ENCODE results near the gene RAET1E.
"Not testable (repeated sequence)": the region's sequence is repeated elsewhere in the genome, so short reads cannot be mapped to it uniquely, and the experiment has no call there.

Gene RAET1E, protein sequence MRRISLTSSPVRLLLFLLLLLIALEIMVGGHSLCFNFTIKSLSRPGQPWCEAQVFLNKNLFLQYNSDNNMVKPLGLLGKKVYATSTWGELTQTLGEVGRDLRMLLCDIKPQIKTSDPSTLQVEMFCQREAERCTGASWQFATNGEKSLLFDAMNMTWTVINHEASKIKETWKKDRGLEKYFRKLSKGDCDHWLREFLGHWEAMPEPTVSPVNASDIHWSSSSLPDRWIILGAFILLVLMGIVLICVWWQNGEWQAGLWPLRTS

DNA sequence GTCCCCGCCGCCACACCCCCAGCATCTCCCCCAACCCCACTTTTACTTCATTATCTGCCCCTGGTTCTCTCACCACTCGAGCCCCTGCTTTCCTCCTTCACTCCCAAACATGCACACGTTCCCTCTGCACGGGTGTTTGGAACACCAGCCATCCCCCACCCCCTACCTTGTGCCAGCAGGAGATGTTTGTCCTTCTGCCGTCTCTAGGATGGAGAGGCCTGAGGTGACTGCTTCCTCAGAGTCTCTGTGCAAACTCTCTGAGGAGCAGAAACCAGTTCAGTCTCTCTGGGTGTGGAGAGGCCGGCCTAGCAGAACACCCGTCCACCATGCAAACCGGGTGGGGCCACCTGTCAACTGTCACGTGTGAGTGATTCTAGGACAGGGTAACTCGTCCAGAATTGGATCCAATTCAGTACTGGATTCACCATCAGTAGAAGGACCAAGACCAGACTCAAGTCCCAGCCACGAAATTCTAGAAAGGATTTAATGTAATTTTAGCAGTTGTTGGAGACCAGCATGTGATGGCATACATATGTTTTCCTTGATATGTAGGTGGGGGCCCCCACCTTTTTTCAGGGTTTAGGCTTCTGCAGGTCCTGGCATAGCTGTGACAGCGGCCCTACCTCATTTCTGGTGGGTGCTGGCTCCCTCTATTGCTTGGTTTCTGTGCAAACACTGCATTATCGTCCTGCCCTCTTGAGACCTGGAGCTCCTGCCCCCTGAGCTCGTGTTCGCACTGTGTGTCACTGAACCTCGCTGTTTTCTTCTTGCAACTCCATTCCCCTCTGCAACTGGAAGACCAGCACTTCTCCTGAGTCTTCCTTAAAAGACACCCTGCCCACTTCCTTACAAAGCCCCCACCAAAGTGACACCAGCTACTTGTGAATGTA lies at the start of gene RAET1E:
RAET1E (minus strand) TSS at position 259 of the 890 bp plus-strand sequence. CDS start 7,212 bp downstream, outside the sequence.
- no peak for DNase-seq (ENCODE audit: low spot score)

DNA sequence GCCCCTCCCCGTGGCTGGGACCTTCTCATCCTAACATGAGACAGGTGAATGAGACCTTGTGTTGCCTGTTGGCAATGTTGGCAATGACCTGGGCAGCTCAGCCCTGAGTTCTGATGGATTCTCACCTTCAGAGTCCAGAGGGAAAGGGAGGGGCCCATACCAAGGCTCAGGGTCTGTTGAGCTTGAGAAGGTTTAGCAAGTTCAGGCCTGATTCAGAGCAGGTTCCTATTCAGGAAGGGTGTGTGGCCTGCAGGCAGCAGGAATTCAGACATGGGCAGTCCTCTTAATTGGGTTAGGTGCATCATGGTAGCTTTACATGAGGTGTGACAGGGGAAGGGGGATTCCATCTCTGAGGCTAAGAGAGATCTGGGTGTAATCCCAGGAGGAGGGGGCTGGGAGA lies 49.6 kb upstream of the RAET1E start:
- DNase-seq (ENCODE audit: low spot score): not testable (repeated sequence)

DNA sequence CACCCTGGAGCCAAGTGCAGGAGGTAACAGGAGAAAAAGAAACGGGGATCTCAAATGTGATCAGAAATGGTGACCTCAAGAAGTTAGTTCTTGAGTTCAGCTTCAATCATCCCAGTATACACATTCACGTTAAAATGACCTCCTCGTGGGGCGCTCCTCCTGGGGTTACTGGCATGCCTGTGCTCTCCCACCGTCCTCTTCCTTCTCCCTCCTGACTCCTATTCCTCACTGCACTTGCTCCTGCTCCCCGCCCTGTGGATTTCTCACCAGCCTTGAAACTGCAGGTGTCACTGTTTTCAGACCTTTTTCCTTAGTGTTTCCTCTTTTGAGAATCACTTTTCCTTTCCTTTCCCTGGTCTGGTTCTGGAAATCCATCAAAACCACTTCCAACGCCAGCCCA lies 48.7 kb upstream of the RAET1E start:
- DNase-seq (ENCODE audit: low spot score): not testable (repeated sequence)

DNA sequence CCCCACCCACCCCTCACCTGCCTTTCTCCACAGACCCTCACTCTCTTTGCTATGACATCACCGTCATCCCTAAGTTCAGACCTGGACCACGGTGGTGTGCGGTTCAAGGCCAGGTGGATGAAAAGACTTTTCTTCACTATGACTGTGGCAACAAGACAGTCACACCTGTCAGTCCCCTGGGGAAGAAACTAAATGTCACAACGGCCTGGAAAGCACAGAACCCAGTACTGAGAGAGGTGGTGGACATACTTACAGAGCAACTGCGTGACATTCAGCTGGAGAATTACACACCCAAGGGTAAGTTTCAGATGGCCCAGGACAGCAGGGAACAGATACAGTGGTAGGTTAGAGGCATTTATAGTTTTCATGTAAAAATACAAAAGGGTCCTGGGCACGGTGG lies 47.4 kb upstream of the RAET1E start:
- DNase-seq (ENCODE audit: low spot score): not testable (repeated sequence)

DNA sequence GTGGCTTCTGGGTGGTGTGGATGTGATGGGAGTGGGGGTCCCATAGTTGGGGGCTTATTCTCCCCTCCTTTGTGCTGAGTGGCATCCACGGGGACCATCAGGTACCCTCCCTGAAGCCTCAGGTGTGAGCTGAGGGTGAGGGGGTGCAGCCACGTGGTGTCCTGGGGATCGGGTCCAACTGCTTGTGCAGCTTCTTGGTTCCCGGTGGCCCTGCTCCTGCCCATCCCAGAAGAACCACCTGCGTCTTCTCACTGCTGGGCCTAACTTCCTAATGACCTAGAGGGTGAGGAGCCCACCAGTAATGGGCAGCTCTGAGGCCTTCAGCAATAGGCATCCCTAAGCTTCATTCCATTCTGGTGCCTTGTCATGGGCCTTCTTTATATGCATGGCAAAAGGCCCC lies 45.4 kb upstream of the RAET1E start:
- not testable (repeated sequence) for DNase-seq (ENCODE audit: low spot score)

DNA sequence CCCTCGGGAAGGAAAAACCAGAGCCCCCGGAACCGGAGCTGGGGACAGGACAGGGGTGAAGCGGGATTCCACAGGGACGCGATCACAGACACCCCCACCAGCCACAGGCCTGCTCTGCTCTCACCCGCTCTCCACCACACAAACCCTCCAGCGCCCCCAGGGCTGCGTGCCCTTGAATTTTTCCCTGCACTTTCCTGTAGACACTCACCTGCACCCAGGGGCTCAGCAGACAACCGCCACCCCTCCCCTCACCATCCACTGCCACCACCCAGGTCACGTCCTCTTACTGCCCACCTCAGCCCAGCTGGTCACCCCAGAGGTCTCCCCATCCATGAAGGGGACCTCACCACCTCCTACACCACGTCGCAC lies 44.5 kb upstream of the RAET1E start:
- DNase-seq (ENCODE audit: low spot score): no peak

DNA sequence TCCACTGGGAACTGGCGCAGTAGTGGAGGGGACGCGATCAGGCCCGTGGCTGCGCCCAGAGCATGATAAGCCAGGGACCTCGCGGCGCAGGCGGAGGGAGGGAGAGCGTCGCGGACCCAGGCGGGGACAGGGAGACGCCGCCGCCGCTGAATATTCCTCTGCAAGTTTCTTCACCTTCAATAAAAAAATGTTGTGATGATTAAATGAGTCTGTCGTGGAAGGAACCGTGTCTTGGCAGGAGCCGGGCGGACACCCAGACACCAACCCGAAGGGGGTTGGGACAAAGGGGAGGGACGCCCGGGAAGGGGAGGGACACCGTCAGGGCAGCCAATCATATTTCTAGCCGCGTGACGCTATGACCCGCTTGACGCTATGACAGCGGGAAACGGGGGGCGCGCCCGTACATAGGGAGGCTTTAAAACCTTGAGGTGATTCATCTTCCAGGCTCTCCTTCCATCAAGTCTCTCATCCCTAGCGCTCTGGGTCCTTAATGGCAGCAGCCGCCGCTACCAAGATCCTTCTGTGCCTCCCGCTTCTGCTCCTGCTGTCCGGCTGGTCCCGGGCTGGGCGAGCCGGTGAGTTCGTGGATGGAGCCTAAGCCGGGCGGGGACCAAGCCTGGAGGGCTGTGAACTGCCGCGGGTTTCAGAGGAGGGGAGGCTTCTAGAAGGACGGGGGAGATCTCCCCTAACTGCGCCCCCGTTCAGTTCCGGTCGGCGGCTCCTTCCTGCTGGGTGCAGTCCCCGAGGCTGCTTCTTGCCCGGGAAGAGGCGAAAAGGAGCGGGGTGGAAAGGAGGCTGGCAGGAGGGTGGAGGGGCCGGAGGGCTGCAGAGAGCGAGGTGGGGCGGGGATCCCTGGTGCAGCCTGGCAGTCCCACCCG lies 43.9 kb upstream of the RAET1E start, which contains the start of gene ULBP2:
ULBP2 (plus strand) TSS at position 432 of the 878 bp plus-strand sequence; CDS start at position 491, 59 bp downstream.
- peak; percentile 88 for DNase-seq (ENCODE audit: low spot score)

DNA sequence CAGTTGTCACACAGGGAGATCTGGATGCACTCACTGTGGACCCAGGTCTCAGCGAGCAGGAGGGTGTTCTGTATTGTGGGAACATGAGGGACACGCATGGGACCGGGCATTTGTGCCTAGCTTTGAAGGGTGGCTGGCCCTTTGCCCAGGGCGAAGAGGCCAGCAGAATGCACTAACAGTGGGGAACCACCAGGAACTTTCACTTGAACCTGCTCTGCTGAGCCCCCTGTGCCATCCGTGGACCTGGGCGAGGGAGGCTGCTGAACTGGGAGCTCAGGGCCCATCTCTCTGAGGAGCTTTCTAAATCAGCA lies 42.7 kb upstream of the RAET1E start:
- DNase-seq (ENCODE audit: low spot score): no peak

DNA sequence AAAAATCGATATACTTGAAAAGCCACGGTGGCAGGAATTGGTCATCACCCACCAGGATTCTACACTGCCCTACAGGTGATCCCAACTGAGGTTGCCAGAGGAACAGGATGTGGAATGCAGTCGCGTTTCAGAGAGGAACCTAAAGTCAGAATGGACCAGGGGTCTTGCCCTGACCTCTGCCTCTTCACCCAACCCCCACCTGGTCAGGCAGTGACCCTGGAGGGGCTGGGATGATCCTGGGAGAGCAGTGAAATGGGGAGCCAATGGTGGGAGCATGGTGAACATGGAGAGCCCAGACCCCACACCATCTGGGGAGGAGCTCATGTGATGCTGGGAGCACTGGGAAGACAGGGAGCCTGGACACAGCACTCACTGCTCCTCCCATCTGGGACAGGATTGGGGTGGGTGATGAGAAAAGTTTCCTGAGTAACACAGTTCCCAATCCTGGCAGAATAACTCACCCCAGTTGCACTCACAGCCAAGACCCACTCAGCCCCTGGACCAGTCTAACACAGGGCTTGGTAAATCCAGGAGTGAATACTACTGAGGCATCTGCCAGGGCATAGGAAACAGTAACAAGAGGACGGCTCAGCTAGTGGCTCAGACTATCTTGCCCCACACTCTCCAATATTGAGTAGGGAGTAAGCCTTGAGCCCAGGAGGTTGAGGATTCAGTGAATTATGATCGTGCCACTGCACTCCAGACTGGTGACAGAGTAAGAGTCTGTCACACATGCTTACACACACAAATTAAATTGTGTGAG lies 42.2 kb upstream of the RAET1E start:
- no peak for DNase-seq (ENCODE audit: low spot score)

DNA sequence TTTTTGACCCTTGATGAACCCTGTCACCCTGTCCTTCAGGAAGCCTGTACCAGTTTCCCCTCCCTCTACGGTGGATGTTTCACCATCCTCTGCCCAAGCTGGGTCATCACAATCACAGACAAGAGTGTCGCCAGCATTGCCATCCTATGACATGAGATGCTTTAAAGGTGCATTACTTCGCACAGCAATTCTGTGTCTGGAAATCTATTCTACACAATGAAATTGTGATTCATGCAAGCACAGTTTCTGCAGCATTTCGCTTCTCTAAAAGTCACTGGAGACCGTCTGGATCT lies 41.4 kb upstream of the RAET1E start:
- no peak for DNase-seq (ENCODE audit: low spot score)

DNA sequence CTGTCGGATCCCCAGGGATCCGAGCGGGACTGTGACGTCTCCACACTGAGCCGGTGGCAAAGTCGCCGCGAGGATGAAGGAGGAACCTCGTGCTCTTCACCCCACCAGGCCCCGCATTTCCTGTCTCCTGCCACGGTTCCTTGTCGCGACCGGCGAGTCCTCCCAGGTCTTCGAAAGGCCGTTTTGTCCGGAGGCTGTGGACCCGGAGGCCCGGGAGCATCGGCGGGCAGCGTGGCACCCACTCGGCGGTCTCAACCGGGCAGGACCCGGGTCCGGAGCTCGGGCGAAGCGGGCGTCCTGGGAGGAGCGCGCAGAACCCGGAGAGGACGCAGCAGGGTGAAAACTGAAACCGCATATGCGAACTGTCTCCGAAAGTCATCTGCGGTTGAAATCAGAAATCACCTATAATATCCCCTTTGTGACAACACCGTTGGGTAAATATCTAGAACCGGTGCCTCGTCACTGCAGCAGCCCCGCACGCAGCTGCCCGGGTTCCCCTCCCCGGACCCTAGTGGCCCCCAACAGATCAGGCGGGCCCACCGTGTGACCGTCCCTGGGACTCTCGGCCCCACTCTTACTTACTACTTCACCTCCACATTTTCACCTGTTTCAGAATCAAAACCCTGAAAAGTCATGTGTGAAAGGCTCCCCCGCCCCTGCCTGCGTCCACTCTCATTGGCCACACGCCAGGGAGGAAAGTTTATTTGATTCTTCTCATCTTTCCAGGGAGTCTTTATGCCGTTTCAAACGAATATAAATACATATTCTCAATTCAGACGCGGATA lies 40.9 kb upstream of the RAET1E start:
- no peak for DNase-seq (ENCODE audit: low spot score)

DNA sequence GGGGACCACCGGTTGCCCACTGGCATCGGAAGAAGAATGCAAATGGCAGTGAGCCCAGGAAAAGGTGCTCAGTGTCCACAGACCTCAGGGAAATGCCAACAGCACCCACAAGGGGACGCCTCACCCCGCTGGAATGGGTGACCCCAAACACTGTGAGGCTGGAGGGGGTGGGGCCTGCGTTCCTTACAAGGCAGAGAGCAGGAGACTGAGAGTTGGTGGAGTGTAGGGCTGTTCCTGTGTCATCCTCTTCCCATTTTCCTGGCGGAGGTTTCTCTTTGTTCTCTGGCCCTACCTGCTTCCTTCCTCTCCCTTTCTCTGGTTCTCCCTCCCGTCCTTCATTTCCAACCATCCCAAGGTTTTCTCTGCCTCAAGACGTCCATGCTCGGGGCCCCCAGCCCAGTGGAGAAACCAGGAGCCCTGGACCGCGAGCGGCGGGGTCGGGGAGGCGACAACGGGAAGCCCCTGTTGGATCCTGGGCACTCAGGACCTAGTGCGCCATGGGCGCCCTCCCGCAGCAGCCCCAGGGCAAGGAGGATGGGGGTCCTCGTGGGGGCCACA lies 40.2 kb upstream of the RAET1E start:
- not testable (repeated sequence) for DNase-seq (ENCODE audit: low spot score)

DNA sequence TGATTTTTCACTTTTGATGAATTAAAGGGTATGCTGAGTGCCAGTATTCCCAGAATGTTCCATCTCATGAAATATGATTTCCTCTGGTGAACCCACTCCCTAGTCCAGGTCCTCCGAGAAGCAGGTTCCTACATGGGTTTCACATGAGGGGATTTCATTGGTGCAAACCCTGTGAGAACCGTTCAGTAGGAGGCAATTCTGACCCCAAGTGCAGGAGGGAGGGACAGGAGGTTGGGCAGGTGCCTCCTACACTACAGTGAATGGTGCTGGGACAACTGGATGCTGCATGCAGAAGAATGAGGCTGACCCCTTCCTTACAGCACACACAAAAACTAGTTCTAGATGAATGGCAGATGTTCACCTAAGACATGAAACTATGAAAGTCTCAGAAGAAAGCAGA lies 38.8 kb upstream of the RAET1E start:
- DNase-seq (ENCODE audit: low spot score): no peak

DNA sequence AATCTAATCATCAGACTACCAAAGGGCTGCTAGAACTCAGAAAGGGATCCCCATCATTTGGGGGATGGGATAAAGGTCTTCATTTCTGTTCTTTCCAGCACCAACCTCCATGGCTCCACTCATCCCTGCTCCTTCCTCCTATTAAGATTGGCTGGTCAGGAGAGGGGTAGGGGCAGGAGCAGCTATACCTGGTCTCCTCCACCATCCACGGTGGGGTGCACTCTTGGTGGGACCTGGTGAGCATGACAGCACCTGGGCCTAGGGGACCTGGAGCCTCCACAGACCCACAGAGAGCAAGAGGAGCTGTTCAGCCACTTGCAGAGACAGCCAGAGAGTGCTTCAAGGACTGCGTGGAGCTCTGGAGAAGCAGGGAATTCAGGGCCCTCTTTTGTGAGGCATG lies 37.8 kb upstream of the RAET1E start:
- DNase-seq (ENCODE audit: low spot score): no peak

DNA sequence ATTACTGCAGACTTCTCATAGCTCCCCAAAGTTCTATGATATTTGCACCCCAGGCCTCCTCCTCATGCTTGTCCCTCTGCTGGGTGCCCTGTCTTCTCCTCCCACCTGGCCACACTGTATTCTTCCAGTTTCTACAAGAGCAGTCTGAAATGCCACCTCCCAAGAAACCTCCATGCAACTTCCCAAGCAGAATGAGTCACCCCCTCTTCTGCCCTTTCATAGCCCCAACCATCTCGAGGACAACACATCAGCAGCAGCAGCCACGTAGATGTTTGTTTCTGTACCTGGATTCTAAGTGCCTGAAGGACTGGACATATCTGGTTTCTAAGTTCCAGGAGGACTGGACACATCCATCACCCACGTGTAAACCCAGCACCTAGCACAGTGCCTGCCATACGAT lies 37.3 kb upstream of the RAET1E start:
- DNase-seq (ENCODE audit: low spot score): no peak

DNA sequence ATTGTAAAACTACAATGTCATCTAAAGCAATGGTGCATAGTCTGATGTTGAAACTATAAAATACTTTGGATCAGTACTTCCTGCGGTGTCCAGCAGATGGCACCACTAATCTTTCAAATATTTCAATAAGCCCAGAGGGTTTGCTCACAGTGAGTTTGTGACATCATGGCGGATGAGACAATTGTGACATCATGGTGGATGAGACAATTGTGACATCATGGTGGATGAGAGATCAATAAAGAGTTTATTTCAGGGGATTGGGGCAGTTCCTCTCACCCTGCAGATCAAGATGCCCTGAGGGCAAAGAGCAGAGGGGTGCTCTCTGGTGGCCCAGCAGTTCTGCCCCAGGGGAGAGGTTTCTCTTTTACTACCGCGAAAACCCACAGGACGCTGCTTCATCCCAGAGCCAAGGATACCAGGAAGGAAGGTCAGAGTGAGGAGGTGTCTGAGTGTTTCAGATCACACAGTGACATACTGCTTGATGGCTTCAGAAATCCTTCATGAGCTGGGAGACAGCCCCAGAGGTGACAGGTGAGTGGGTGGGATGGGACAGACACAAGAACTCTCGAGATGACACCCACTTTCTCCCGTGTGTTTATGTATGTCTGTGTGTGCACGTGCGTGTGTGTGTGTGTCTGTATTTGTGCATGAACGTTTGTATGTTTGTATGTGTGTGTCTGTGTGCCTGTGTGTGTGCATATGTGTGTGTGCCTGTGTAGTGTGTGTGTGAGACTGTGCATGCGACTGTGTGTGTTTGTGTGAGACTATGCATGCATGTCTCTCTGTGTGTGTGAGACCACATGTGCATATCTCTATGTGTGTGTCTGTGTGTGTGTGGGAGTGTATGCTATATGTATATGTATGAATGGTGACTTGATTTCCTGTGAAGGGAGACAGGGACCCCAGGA lies 36.6 kb upstream of the RAET1E start:
- peak; percentile 51 for DNase-seq (ENCODE audit: low spot score)

DNA sequence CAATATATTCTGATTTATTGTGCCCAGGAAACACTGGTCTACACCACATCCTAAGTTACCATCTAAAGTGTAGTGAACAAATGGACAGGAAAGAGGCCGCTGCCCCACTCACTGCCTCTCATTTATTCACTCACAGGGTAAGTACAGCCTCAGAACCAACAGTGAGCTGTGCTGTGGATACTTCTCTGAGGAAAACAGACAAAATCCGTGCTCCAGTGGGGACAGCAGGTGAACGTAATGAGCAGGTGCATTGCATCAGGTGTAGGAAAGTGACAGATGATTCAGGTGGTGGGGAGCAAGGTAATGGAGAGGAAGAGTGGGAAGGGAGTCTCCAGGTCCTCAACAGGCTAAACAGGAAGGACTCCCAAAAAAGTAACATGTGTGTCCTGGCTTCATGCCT lies 35.5 kb upstream of the RAET1E start:
- DNase-seq (ENCODE audit: low spot score): no peak

DNA sequence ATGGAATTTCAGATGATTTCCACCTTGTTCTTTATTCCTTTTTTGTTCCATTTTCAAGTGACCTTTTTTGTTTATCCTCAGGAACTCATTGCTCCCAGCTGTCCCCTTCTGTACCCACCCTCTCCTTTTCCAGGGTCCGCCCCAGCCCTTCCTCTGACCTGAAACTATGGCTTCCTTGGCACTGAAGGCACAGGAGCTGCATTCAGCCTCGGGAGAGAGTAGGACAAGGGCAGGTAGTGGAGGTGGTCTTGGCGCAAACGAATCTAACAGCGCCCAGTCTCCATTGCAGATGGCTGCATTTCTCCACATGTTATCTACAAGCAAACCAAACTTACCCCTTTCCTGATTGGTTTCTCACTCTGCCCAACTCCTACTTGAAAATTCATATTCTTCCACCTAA lies 35.1 kb upstream of the RAET1E start:
- DNase-seq (ENCODE audit: low spot score): no peak

DNA sequence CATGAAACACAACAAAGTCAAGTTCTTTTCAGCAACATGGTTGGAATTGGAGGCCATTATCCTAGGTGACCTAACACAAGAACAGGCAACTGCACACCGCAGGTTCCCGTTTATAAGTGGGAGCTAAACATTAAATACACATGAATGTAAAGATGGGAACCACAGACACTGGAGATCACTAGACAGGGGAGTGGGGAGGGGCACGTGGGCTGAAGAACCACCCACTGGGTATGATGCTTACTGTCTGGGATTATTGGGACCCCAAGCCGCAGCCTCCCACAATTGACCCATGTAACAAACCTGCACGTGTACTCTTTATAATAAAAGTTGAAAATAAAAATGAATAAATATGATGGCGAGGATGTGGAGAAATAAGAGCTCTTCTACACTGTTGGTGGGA lies 33.6 kb upstream of the RAET1E start:
- no peak for DNase-seq (ENCODE audit: low spot score)

DNA sequence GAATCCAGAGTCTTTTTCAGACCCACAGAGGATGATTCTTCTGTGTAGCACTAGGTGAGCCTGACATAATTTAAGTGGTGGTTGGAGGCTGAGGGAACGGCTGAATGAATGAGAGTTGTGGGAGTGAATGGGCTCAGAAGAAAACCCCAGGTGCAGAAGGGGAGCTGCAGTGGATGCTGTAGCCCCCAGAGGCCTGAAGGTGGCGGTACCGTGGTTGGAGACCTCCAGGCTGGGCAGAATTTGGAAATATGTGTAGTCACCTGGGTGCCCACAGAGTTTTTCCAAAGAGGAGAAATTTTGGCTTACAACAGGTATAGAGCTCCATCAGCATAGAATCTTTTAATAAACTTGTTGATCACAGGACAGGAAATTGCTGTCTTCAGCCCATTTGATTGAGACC lies 31.5 kb upstream of the RAET1E start:
- peak; percentile 58 for DNase-seq (ENCODE audit: low spot score)
